ENCODE measurements around the gene SGF29.

- TF ChIP-seq CTCF (IDR thresholded peaks at IDR 0.05) = no peak
- no peak for TF ChIP-seq POLR2A (IDR thresholded peaks at IDR 0.05)
These were observed 43.3 kb downstream of the SGF29 start, which contains the start of gene SULT1A2 for GRCh38 chr16:28596840-28597691.
